Natural killer cell (primary cell): ENCODE results near the gene NAV2. TPM values are rescaled to one million over a fixed set of nuclear protein-coding genes. Genes with fewer than 3 reads are reported as not detected.

ENCODE experiments used
- ATAC-seq, 3 donors: fragments of 150-1000 bp in 2 of 3; fragments of 200-7000 bp in 1 of 3; cut with Tn5 transposase; 1 replicate in 1 of 3; 2 replicates in 2 of 3; pipeline ENCODE4 v1.10.0; 2021; ENCODE audit warnings: mild to moderate bottlenecking in 2 of 3, moderate library complexity in 2 of 3
- DNase-seq, 2 donors: peaks; one replicate each; pipeline versions ENCODE4 v3.0.0 to v3.0.0-alpha.2; 2013 to 2021; ENCODE audit warnings: mixed read lengths in 1 of 2
- H3K27ac ChIP-seq: one replicate; pipeline ENCODE4 v1.5.1; 2013; ENCODE audit warnings: mild to moderate bottlenecking, low read length
- H3K27me3 ChIP-seq: one replicate; pipeline ENCODE4 v1.6.1; 2013; ENCODE audit warnings: low read length; ENCODE audit not compliant: control insufficient read depth, insufficient read depth
- H3K36me3 ChIP-seq: one replicate; pipeline ENCODE4 v1.6.1; 2013; ENCODE audit warnings: low read length; ENCODE audit not compliant: control insufficient read depth, insufficient read depth
- H3K4me1 ChIP-seq: one replicate; pipeline ENCODE4 v1.6.1; 2013; ENCODE audit warnings: low read length; ENCODE audit not compliant: control insufficient read depth, insufficient read depth
- H3K4me3 ChIP-seq: one replicate; pipeline ENCODE4 v1.5.1; 2013; ENCODE audit warnings: low read length
- H3K9me3 ChIP-seq: one replicate; pipeline ENCODE4 v1.6.1; 2013; ENCODE audit warnings: low read length; ENCODE audit not compliant: control insufficient read depth, insufficient read depth
- H3K27ac Mint-ChIP-seq, 2 donors: one replicate each; pipeline ENCODE4 v1.8.0; 2022; ENCODE audit warnings: mild to moderate bottlenecking in 2 of 2, mixed read lengths in 2 of 2, moderate library complexity in 1 of 2
- H3K27me3 Mint-ChIP-seq, 2 donors: one replicate each; pipeline ENCODE4 v1.8.0; 2022; ENCODE audit warnings: low read depth in 2 of 2, mixed read lengths in 2 of 2
- H3K36me3 Mint-ChIP-seq: one replicate; pipeline ENCODE4 v1.8.0; 2022; ENCODE audit warnings: mixed read lengths
- H3K4me1 Mint-ChIP-seq, 2 donors: one replicate each; pipeline ENCODE4 v1.8.0; 2022; ENCODE audit warnings: mixed read lengths in 2 of 2
- H3K4me3 Mint-ChIP-seq: one replicate; pipeline ENCODE4 v1.8.0; 2022; ENCODE audit warnings: mild to moderate bottlenecking, moderate library complexity, mixed read lengths
- H3K9me3 Mint-ChIP-seq, 2 donors: one replicate each; pipeline ENCODE4 v1.8.0; 2022; ENCODE audit warnings: mixed read lengths in 2 of 2
- CTCF ChIP-seq: fragments of 200-600 bp; IDR thresholded peaks from one replicate; pipeline ENCODE4 v1.8.0; 2022; ENCODE audit warnings: antibody characterized with exemption
- WGBS: methylation state at CpG from one replicate; pipeline ENCODE4 v1.1.7; 2013; ENCODE audit warnings: missing lambda C conversion rate; ENCODE audit not compliant: insufficient coverage; 5-methylcytosine and 5-hydroxymethylcytosine counted together
- intact Hi-C: fragments of 100-400 bp; cut with micrococcal nuclease; formaldehyde crosslinking; loops from one replicate; pipeline ENCODE4 v1.14.2; 2022
- total RNA-seq, 4 donors: library from RNA; stranded (reverse); fragments of 120-200 nt in 1 of 4; gene quantifications; one replicate each; pipeline versions ENCODE4 v1.2.3 to v1.2.4, GENCODE V29; 2013 to 2022

The NAV2 gene
- total RNA-seq, 3 donors from 2014 or later (not counting 1 experiment from before 2014, with no cell fraction given) = 0.14 to 1.6 (median 0.43) TPM

DNA sequence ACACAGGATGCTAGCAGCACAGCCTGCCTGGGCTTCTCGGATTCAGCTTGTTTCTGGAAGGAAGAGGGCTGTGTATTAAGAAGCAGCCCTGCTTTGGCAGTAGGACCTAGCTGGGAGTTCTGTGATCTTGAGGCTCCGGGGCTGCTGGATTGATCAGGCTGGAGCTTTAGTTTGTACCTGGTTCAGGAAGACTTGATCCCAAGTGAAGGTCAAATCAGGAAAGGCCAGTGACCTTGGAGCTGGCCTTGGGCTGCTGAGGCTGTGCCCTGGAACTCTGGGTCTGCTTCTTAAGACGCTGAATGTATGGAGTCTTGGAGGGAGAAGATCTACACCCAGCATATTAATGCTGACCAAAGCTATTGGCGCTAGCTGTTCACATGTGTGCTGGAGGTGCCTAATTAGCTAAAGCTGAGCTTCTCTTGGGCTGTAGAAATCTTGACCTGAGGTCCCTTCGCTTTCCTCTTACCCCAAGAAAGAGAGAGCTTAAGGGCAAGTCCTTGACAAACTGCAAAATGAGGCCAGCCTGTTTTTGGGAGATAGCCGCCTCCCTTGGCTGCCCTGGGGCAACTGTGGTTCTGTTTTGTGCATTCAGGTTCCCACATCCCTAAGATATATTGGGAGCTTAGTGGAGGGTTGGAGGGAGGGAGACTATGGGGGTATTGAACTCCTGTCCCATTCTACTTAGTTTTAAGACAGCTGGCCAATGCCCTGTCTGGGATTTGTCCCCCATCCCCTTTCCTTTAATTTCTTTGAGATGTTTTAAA is 311.7 kb downstream of the NAV2 start:
- intact Hi-C loops = no loop called here
- Mint-ChIP-seq H3K4me1 (no peaks in the 10 kb centered on the region), H3K9me3 (no peaks in the 10 kb centered on the region), H3K27ac (no peak overlapping the region), H3K36me3 (no peaks in the 10 kb centered on the region), H3K4me3 (no peak overlapping the region), H3K27me3 (peaks cover 0 to 6% of the 10 kb centered on the region in 2 donors)
- no peak for ATAC-seq
- no peak for TF ChIP-seq CTCF
- H3K9me3 ChIP-seq = no peaks in the 10 kb centered on the region
- no peaks in the 10 kb centered on the region for H3K27me3 ChIP-seq
- no peak for DNase-seq
- no peak overlapping the region for H3K4me3 ChIP-seq
- 95% methylated on average over 6 of the region's 6 CpGs for WGBS
- H3K4me1 ChIP-seq = no peaks in the 10 kb centered on the region
- no peaks in the 10 kb centered on the region for H3K36me3 ChIP-seq
- no peak overlapping the region for H3K27ac ChIP-seq

GRCh38 chr11:20025332-20025840 is 312.7 kb downstream of the NAV2 start:
- intact Hi-C loops = no loop called here
- Histone ChIP-seq H3K9me3 (no peaks in the 10 kb centered on the region), H3K36me3 (no peaks in the 10 kb centered on the region), H3K27ac (no peak overlapping the region), H3K4me3 (no peak overlapping the region), H3K4me1 (no peaks in the 10 kb centered on the region), H3K27me3 (no peaks in the 10 kb centered on the region)
- H3K4me1 Mint-ChIP-seq = no peaks in the 10 kb centered on the region
- no peak overlapping the region for H3K4me3 Mint-ChIP-seq
- ATAC-seq = no peak
- no peak for TF ChIP-seq CTCF
- no peak for DNase-seq
- H3K9me3 Mint-ChIP-seq = no peaks in the 10 kb centered on the region
- 89% methylated on average over 8 of the region's 8 CpGs for WGBS
- H3K27me3 Mint-ChIP-seq = peaks cover 0 to 11% of the 10 kb centered on the region in 2 donors
- no peaks in the 10 kb centered on the region for H3K36me3 Mint-ChIP-seq
- H3K27ac Mint-ChIP-seq = no peak overlapping the region

- no peaks in the 10 kb centered on the region for H3K4me1 Mint-ChIP-seq
- H3K4me3 Mint-ChIP-seq = no peak overlapping the region
- Histone ChIP-seq H3K9me3 (no peaks in the 10 kb centered on the region), H3K36me3 (no peaks in the 10 kb centered on the region), H3K4me3 (no peak overlapping the region), H3K27ac (no peak overlapping the region), H3K4me1 (no peaks in the 10 kb centered on the region), H3K27me3 (no peaks in the 10 kb centered on the region)
- no peak for DNase-seq
- no peak for TF ChIP-seq CTCF
- no peak for ATAC-seq
- 86% methylated on average over 13 of the region's 15 CpGs for WGBS
- H3K27ac Mint-ChIP-seq = no peak overlapping the region
- H3K9me3 Mint-ChIP-seq = no peaks in the 10 kb centered on the region
- intact Hi-C loops = no loop called here
- H3K36me3 Mint-ChIP-seq = no peaks in the 10 kb centered on the region
- H3K27me3 Mint-ChIP-seq = peaks cover 3 to 16% of the 10 kb centered on the region in 2 donors
Observed at GRCh38 chr11:20026629-20027555, 314.3 kb downstream of the NAV2 start.
